Measurements from ENCODE around the gene TMPRSS12.
"Not testable (repeated sequence)": the region's sequence is repeated elsewhere in the genome, so short reads cannot be mapped to it uniquely, and the experiment has no call there.

Gene TMPRSS12

DNA sequence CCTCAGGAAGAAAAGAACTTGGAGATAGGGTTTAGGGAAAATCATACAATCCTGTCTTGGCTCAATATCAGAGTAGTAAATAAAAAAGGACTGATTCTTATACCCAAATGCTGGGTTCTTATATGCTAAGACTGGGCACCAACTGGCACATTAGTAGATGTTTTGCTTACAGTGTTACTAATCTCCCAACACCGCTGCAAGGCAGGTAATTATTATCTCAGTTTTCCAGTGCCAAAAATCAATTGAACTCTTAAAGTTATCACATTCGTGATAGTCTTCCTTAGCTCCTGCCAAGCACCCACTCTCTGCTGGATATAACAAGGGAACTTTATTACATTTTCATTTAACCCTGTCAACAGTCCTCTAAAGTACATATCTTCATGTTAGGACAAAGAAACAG lies 84.6 kb downstream of the TMPRSS12 start:
- DNase-seq: no peak

DNA sequence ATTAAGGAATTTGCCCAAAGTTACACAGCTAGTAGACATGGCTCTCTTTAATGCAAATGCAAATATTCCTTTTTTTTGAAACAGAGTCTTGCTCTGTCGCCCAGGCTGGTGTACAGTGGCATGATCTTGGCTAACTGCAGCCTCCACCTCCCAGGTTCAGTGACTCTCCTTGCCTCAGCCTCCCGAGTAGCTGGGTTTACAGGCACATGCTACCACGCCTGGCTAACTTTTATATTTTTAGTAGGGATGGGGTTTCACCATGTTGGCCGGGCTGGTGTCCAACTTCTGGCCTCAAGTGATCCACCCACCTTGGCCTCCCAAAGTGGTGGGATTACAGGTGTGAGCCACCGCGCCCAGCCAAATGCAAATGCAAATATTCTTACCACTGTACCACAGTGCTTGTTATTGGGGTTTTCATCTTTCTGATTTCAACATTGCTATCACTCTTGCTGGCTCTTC lies 85.1 kb downstream of the TMPRSS12 start:
- no peak for DNase-seq

DNA sequence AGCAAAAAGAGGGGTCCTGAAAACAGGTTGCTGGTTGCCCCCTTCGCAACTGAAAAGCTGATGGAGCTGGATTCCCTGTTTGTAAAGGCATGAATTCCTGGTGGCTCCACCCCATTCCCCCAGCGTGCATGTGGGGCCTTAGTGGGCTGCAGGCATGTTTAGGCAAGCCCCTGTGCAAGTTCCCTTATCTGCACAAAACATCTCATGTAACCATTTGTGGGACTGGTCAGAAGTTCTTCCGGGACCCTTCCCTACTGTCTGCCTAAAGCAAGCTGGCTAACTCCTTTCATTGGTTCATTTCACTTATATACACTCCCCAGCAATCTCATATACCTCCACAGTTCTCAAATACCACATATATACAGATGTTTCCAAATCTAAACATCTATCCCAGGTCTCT lies 85.7 kb downstream of the TMPRSS12 start:
- DNase-seq: no peak

DNA sequence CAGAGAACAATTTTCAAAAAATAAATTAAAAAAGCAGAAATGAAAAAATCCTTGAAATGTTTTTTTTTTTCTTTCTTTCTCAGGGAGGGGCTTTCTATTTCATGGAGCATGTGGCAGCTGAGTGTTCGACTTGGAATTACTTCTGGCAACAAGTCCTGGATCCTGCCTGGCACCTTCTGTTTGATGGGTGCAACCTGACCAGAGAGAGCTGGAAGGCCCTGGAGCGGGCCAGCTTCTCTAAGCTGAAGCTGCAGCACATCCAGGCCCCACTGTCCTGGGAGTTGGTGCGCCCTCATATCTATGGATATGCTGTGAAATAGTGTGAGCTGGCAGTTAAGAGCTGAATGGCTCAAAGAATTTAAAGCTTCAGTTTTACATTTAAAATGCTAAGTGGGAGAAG lies 87.1 kb downstream of the TMPRSS12 start:
- DNase-seq: no peak

DNA sequence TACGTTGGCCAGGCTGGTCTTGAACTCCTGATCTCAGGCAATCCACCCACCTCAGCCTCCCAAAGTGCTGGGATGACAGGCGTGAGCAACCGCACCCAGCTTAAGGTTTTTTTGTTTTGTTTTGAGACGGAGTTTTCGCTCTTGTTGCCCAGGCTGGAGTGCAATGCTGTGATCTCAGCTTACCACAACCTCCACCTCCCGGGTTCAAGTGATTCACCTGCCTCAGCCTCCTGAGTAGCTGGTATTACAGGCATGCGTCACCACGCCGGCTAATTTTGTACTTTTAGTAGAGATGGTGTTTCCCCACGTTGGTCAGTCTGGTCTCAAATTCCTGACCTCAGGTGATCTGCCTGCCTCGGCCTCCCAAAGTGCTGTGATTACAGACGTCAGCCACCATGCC lies 87.8 kb downstream of the TMPRSS12 start:
- DNase-seq: not testable (repeated sequence)

DNA sequence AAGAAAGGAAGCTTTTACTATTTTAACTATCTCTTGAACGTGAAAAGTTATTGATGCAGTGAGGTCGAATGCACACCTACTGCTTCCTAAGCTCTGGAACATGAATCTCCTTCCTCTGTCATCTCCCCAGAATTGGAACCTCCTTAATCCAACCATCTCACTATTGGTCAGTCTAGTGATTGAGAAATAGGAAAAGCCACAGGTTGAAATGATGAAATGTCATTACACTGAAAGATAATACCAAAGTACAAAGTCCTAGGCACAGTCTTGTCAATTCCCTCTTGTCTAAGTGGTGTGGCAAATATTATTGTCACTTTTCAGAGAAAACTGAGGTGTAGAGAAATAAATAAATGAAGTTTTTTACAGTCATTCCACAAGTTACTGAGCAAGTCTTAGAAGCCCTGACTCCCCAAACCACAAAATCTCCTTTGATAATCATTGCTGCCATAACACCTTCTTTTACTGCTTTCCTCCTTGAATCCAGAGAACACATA lies 90.1 kb downstream of the TMPRSS12 start:
- DNase-seq: no peak

DNA sequence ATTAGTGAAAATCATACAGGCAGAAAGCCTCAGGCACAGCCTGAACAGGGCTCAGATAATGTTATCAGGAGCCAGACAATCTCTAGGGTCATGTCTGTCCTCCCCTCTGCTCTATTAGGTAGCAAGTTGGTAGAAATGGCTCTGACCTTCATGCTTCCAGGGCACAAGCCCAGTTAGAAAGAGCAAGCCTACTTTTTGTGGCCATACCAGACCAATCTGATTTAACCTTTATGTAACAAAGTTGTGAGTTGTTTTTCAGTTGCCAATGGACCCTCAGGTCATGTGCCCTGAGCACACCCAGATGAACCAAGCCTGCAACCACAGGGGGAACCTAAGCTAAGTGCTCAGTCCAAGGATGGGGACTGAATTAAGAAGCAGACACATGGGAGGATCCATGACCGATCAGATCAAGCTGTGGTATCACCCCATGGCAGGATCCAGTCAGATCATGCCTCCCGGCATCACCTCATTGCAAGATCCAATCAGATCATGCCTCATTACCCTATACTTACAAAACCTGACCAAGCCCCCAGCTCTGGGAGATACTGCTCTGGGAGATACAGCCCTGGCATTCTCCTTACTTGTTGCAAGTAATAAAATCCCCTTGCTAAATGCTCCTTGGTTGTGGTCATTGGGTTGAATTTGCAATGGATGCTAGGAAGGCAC lies 90.9 kb downstream of the TMPRSS12 start:
- no peak for DNase-seq

DNA sequence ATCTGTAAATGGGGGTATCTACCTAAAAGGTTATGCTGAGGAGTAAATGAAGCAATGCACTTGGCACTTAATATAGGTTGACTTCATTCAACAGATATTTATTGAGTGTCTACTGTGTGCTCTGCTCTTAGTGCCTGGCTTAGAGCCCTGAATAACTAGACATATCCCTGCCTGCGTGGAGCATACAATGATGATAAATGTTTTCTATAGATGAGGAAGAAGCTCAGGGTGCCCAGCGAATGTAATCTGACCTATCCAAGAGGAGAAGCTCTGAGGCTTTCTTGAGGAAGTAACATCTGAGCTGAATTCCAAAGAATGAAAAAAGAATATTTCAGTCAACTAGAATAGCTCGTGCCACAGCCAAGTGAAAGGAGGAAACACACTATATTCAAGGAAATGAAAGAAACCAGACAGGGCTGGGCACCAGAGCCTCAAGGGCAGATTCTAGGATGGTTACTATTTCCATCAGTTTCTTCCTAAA lies 91.7 kb downstream of the TMPRSS12 start:
- DNase-seq: no peak

DNA sequence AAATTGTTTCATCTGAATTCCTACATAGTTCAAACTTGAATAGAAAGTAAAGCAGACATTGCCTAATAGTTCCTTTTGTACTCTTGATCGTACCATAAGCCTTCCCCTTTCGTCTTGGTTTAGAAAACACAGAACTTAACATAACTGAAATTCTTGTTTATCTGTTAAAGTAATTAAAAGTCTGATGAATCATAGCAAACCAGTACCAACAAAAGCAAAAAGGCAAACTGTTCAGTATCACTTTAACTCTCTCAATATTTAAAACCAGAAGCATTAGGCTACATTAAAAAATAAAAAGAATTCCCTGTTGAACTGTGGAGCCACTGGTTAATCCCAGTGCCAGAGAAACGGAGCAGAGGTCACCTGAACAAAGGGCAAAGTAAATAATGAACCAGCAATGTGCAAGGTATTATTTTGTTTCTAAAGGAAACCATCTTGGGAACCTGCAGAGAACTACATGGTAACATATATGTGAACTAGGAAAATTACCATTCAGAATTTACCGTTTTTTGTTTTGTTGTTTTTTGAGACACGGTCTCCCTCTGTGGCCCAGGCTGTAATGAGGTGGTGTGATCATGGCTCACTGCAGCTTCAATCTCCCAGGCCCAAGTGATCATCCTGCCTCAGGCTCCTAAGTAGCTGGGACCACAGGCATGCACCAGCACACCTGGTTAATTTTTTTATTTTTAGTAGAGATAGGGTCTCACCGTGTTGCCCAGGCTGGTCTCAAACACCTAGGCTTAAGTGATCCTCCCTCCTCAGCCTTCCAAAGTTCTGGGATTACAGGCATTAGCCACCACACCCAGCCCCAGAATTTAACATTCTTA lies 92.5 kb downstream of the TMPRSS12 start:
- DNase-seq: no peak

DNA sequence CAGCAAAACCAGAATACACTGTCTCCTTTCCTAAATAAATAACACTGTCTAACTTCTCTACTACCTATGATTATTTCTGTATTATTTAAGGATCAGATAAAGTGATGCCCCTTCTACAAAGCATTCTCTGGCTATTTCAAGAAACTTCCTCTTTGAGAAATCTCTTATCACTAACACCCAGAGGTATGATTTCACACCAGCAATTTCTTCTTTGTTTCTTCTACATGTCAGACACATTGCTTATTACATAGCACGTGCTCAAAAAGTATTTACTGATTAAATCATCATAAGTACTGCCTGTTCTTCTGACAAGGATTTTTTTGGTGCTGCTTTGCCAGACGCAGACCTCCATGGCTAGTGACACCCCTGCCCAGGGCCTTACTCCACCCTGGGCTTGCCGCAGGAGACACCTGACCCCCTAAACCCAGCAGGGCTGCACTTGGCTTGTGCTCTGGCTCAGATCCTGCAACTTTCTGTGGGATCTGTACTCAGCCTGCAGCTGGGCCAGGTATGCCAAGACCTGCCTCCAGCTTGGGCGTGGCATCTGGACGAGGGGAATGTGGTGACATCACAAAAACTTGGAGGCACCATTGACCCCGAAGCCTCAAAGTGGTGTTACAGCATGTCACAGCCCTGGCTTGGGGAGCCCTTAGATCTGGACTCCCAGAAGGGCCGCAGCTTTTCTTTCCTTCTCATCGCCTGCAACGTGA lies 94.2 kb downstream of the TMPRSS12 start:
- DNase-seq: no peak
